Transverse colon (tissue), 4 donors: Measurements from ENCODE around the gene SLC6A17. TPM values are rescaled to one million over a fixed set of nuclear protein-coding genes. Genes with fewer than 3 reads are reported as not detected.

Experiments
- DNase-seq: peaks from one replicate; pipeline ENCODE4 v3.0.0-alpha.2; 2019
- H3K27ac ChIP-seq, 4 donors: fragments of 200-600 bp; sonication (generic); 2 replicates each; pipeline ENCODE4 v1.5.1; 2016 to 2018; ENCODE audit warnings: inconsistent platforms in 4 of 4
- H3K27me3 ChIP-seq: fragments of 200-600 bp; sonication (generic); 2 replicates; pipeline ENCODE4 v1.5.1; 2017; ENCODE audit warnings: inconsistent platforms
- H3K36me3 ChIP-seq, 4 donors: fragments of 200-600 bp; sonication (generic); 2 replicates each; pipeline ENCODE4 v1.5.1; 2017 to 2019; ENCODE audit warnings: inconsistent platforms in 4 of 4
- H3K4me1 ChIP-seq, 4 donors: fragments of 200-600 bp; sonication (generic); 2 replicates each; pipeline ENCODE4 v1.5.1; 2017 to 2020; ENCODE audit warnings: inconsistent platforms in 4 of 4
- H3K4me3 ChIP-seq, 4 donors: fragments of 200-600 bp; sonication (generic); 1 replicate in 1 of 4; 2 replicates in 3 of 4; pipeline versions ENCODE4 v1.5.1 to v1.6.1; 2017 to 2019; ENCODE audit warnings: inconsistent platforms in 4 of 4
- H3K9me3 ChIP-seq, 2 donors: fragments of 200-600 bp; sonication (generic); 2 replicates each; pipeline ENCODE4 v1.5.1; 2017 to 2019; ENCODE audit warnings: inconsistent platforms in 2 of 2
- EP300 ChIP-seq: sonication (generic); formaldehyde crosslinking; IDR thresholded peaks from one replicate; pipeline ENCODE4 v1.6.1; 2017; ENCODE audit warnings: antibody characterized with exemption, low read depth
- POLR2A ChIP-seq: fragments of 450-650 bp; IDR thresholded peaks from one replicate; pipeline ENCODE4 v1.6.1; 2016; ENCODE audit warnings: antibody characterized with exemption, mild to moderate bottlenecking, moderate library complexity
- POLR2AphosphoS5 ChIP-seq, 3 donors: sonication (generic); formaldehyde crosslinking; IDR thresholded peaks; one replicate each; pipeline ENCODE4 v1.6.1; 2016; ENCODE audit warnings: antibody characterized with exemption in 3 of 3
- WGBS, 2 donors: methylation state at CpG; one replicate each; pipeline ENCODE4 v1.1.5; 2018; ENCODE audit warnings: low coverage in 1 of 2; 5-methylcytosine and 5-hydroxymethylcytosine counted together
- in situ Hi-C, 4 donors: fragments of 200-750 bp; cut with MboI; loops; one replicate each; pipeline versions ENCODE4 v1.15.0 to v1.15.1; 2017; ENCODE audit warnings: low sequenced_read_pairs in 3 of 4, low pct_ligation_motif_present in 1 of 4, low pct_unique_long_range_greater_than_20kb in 1 of 4
- intact Hi-C: fragments of 100-400 bp; cut with DNase I; formaldehyde crosslinking; loops from one replicate; pipeline ENCODE4 v1.15.1; 2023; ENCODE audit warnings: low total_unique reads
- total RNA-seq, 4 donors: library from RNA; depleted of rRNA; stranded (reverse); fragments of >200 nt; gene quantifications; one replicate each; pipeline ENCODE4 v1.1.0, GENCODE V29; 2016
- TF ChIP-seq, protein P1 (sequence below), 5 experiments: fragments of 200-600 bp in 3 of 5; fragments of 450-650 bp in 2 of 5; sonication (generic) in 3 of 5; IDR thresholded peaks; 1 replicate in 2 of 5; 2 replicates in 3 of 5; pipeline ENCODE4 v1.5.1; 2016 to 2017; ENCODE audit warnings: antibody characterized with exemption in 5 of 5, inconsistent platforms in 3 of 5, mild to moderate bottlenecking in 2 of 5, moderate library complexity in 1 of 5

Gene SLC6A17
- total RNA-seq, 4 donors from 2014 or later, result under 0.01 to 0.37 (median 0.14) TPM; not detected in 1

GRCh38 chr1:110172001-110172400, 21.7 kb downstream of the SLC6A17 start:
- 91 to 93% methylated on average over 3 to 10 of the region's 10 CpGs for WGBS, 2 donors
- TF ChIP-seq, protein P1, sequence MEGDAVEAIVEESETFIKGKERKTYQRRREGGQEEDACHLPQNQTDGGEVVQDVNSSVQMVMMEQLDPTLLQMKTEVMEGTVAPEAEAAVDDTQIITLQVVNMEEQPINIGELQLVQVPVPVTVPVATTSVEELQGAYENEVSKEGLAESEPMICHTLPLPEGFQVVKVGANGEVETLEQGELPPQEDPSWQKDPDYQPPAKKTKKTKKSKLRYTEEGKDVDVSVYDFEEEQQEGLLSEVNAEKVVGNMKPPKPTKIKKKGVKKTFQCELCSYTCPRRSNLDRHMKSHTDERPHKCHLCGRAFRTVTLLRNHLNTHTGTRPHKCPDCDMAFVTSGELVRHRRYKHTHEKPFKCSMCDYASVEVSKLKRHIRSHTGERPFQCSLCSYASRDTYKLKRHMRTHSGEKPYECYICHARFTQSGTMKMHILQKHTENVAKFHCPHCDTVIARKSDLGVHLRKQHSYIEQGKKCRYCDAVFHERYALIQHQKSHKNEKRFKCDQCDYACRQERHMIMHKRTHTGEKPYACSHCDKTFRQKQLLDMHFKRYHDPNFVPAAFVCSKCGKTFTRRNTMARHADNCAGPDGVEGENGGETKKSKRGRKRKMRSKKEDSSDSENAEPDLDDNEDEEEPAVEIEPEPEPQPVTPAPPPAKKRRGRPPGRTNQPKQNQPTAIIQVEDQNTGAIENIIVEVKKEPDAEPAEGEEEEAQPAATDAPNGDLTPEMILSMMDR (IDR thresholded peaks at IDR 0.05), result no peak
- TF ChIP-seq EP300, result no peak
- no peak for TF ChIP-seq POLR2AphosphoS5 (IDR thresholded peaks at IDR 0.05)
- no peak for TF ChIP-seq POLR2A
- in situ Hi-C loops (no loop called here), intact Hi-C loops (no loop called here)
- DNase-seq, result no peak
- H3K27ac ChIP-seq, result no peak overlapping the region
- no peaks in the 10 kb centered on the region for H3K36me3 ChIP-seq
- H3K4me1 ChIP-seq, result no peaks in the 10 kb centered on the region
- no peaks in the 10 kb centered on the region for H3K27me3 ChIP-seq
- H3K9me3 ChIP-seq, result no peaks in the 10 kb centered on the region
- H3K4me3 ChIP-seq, result no peak overlapping the region

DNA sequence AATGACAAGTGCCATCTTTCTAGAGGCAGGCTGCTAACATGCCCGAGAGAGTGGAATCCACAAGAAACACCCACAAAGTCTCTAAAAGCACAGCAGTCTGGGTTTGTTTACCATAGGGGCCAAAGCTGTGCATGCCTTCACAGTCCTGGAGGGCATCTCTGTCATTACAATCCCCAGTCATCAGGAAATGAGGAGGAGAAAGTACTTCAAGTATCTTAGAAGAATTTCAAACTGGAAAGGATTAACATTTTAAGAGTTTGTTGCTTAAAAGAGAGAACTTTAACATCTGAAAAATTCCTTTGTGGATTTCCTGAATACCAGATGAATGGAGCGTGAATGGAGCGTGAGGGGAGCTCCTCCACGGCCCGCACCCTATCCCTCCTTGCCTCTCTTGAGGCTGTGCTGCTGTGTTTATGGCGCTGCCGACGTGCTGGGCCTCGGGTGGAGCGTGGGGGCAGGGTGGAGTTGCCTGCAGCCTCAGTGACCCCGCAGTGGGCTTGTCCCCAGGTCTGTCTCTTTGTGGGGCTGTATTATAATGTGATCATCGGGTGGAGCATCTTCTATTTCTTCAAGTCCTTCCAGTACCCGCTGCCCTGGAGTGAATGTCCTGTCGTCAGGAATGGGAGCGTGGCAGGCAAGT, 23.3 kb downstream of the SLC6A17 start:
- Histone ChIP-seq H3K4me1 (no peaks in the 10 kb centered on the region), H3K36me3 (no peaks in the 10 kb centered on the region), H3K27ac (no peak overlapping the region), H3K4me3 (no peak overlapping the region), H3K27me3 (no peaks in the 10 kb centered on the region), H3K9me3 (no peaks in the 10 kb centered on the region)
- in situ Hi-C loops, result no loop called here
- no peak for DNase-seq
- intact Hi-C loops, result no loop called here
- 66 to 82% methylated on average over 4 to 15 of the region's 15 CpGs for WGBS, 2 donors
- TF ChIP-seq, protein P1 (IDR thresholded peaks at IDR 0.05), result no peak
- TF ChIP-seq POLR2A (no peak), POLR2AphosphoS5 (IDR thresholded peaks at IDR 0.05) (no peak), EP300 (no peak)

DNA sequence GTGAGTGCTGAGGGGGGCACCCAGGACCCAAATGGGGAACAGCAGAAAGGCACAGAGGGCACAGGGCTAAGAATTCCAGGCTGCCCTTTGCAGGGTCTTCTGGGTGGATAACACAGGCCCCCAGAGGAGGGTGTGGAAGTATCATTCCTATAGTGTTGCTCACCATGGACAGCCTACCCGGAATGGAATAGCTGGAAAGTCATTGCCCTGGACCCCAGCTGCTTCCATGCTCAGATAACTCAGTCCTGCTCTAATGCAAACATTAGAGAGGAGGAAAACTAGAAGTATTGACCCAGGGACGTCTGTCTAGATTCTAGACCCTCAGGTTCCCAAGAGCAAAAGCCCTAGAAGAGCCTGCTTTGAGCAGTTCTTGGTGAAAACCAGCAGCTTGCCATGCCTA, 24.7 kb downstream of the SLC6A17 start:
- 70% methylated on average over 2 of the region's 2 CpGs; no CpG with 5 or more reads in 1 of the 2 donors for WGBS, 2 donors
- Histone ChIP-seq H3K27ac (no peak overlapping the region), H3K36me3 (no peaks in the 10 kb centered on the region), H3K4me3 (no peak overlapping the region), H3K4me1 (no peaks in the 10 kb centered on the region), H3K9me3 (no peaks in the 10 kb centered on the region), H3K27me3 (no peaks in the 10 kb centered on the region)
- DNase-seq, result no peak
- TF ChIP-seq POLR2AphosphoS5 (IDR thresholded peaks at IDR 0.05) (no peak), POLR2A (no peak)
- TF ChIP-seq, protein P1 (IDR thresholded peaks at IDR 0.05), result no peak
- in situ Hi-C loops, result no loop called here
- intact Hi-C loops, result loop anchor here (5.0 kb wide), 1 partner anchor 1178 kb away; no protein-coding TSS in a partner anchor

GRCh38 chr1:110176299-110176956, 26.1 kb downstream of the SLC6A17 start:
- H3K27me3 ChIP-seq, result no peaks in the 10 kb centered on the region
- H3K9me3 ChIP-seq, result no peaks in the 10 kb centered on the region
- peak; percentile 29 for DNase-seq
- no peaks in the 10 kb centered on the region for H3K36me3 ChIP-seq
- no peak overlapping the region for H3K4me3 ChIP-seq
- in situ Hi-C loops, result no loop called here
- intact Hi-C loops, result loop anchor here (5.0 kb wide), 1 partner anchor 1179 kb away; no protein-coding TSS in a partner anchor
- TF ChIP-seq POLR2AphosphoS5 (IDR thresholded peaks at IDR 0.05) (no peak), POLR2A (no peak), EP300 (no peak)
- TF ChIP-seq, protein P1 (IDR thresholded peaks at IDR 0.05), result no peak
- H3K4me1 ChIP-seq, result no peaks in the 10 kb centered on the region
- no peak overlapping the region for H3K27ac ChIP-seq
- 50 to 80% methylated on average over 2 to 9 of the region's 9 CpGs for WGBS, 2 donors
